ENCODE data around the gene PSENEN.
A peak's percentile ranks its signal among the peaks of the same experiment; 100 is the strongest.

Gene PSENEN

GRCh38 chr19:35748106-35749020, 2.9 kb downstream of the PSENEN start, which contains the start of gene LIN37:
LIN37 (plus strand) TSS chr19:35748576; CDS start chr19:35748725, 149 bp downstream.
- no peak for TF ChIP-seq CTCF (IDR thresholded peaks at IDR 0.05; ENCODE audit: low read depth, low read length, missing control alignments)
- in situ Hi-C loops (cut with HindIII; ENCODE audit: low sequenced_read_pairs) = no loop called here
- peak within 1 kb of the TSS; percentile 94 for H3K4me3 ChIP-seq (ENCODE audit: low read depth, low read length)
- peak; percentile 100 for DNase-seq (ENCODE audit: low read depth)

- in situ Hi-C loops (cut with HindIII; ENCODE audit: low sequenced_read_pairs) = no loop called here
- no peak for DNase-seq (ENCODE audit: low read depth)
- TF ChIP-seq CTCF (IDR thresholded peaks at IDR 0.05; ENCODE audit: low read depth, low read length, missing control alignments) = no peak
Observed at GRCh38 chr19:35750167-35750566, 4.7 kb downstream of the PSENEN start.

GRCh38 chr19:35751839-35752745, 6.6 kb downstream of the PSENEN start:
- no peak for DNase-seq (ENCODE audit: low read depth)
- in situ Hi-C loops (cut with HindIII; ENCODE audit: low sequenced_read_pairs) = no loop called here
- H3K4me3 ChIP-seq (ENCODE audit: low read depth, low read length) = no peak overlapping the region
- no peak for TF ChIP-seq CTCF (IDR thresholded peaks at IDR 0.05; ENCODE audit: low read depth, low read length, missing control alignments)

More at GRCh38 chr19:35750167-35750566, 4.7 kb downstream of the PSENEN start:
- no peak overlapping the region for H3K4me3 ChIP-seq (ENCODE audit: low read depth, low read length)

- no peak overlapping the region for H3K4me3 ChIP-seq (ENCODE audit: low read depth, low read length)
- DNase-seq (ENCODE audit: low read depth) = no peak
- no peak for TF ChIP-seq CTCF (IDR thresholded peaks at IDR 0.05; ENCODE audit: low read depth, low read length, missing control alignments)
- in situ Hi-C loops (cut with HindIII; ENCODE audit: low sequenced_read_pairs) = no loop called here
Observed at GRCh38 chr19:35752746-35753350, 7.4 kb downstream of the PSENEN start.

GRCh38 chr19:35753634-35754369, 8.4 kb downstream of the PSENEN start:
- no peak overlapping the region for H3K4me3 ChIP-seq (ENCODE audit: low read depth, low read length)
- no peak for TF ChIP-seq CTCF (IDR thresholded peaks at IDR 0.05; ENCODE audit: low read depth, low read length, missing control alignments)
- no peak for DNase-seq (ENCODE audit: low read depth)
- in situ Hi-C loops (cut with HindIII; ENCODE audit: low sequenced_read_pairs) = no loop called here

All from astrocyte of the cerebellum (primary cell).